CD14-positive monocyte (primary cell): ENCODE data around the gene C5orf58. TPM values are rescaled to one million over a fixed set of nuclear protein-coding genes. Genes with fewer than 3 reads are reported as not detected.

Experiments used
- DNase-seq, 3 donors: peaks; one replicate each; pipeline ENCODE4 v3.0.0-alpha.2; 2011 to 2022
- H2AFZ ChIP-seq: 2 replicates; pipeline ENCODE4 v1.6.0; 2012; ENCODE audit warnings: mild to moderate bottlenecking, low read depth, low read length, inconsistent platforms; ENCODE audit not compliant: insufficient read depth, poor library complexity, severe bottlenecking
- H3K27ac ChIP-seq, 2 donors: 1 replicate in 1 of 2; 2 replicates in 1 of 2; pipeline ENCODE4 v1.5.1; 2012 to 2013; ENCODE audit warnings: low read length in 2 of 2, control low read depth in 1 of 2, inconsistent platforms in 1 of 2, low read depth in 1 of 2, mild to moderate bottlenecking in 1 of 2
- H3K27me3 ChIP-seq, 2 donors: one replicate each; pipeline versions ENCODE4 v1.6.0 to v1.6.1; 2011 to 2013; ENCODE audit warnings: low read length in 2 of 2; ENCODE audit not compliant: control insufficient read depth in 2 of 2, insufficient read depth in 2 of 2
- H3K36me3 ChIP-seq, 2 donors: replicated peaks in 1 of 2; 1 replicate in 1 of 2; 2 replicates in 1 of 2; pipeline versions ENCODE4 v1.5.1 to v1.6.1; 2012 to 2013; ENCODE audit warnings: low read length in 2 of 2, control low read depth in 1 of 2, inconsistent platforms in 1 of 2, mild to moderate bottlenecking in 1 of 2; ENCODE audit not compliant: insufficient read depth in 2 of 2, control insufficient read depth in 1 of 2
- H3K4me1 ChIP-seq, 2 donors: 1 replicate in 1 of 2; 2 replicates in 1 of 2; pipeline versions ENCODE4 v1.5.1 to v1.6.1; 2012 to 2013; ENCODE audit warnings: low read length in 2 of 2, control low read depth in 1 of 2, inconsistent platforms in 1 of 2, mild to moderate bottlenecking in 1 of 2, moderate library complexity in 1 of 2; ENCODE audit not compliant: insufficient read depth in 2 of 2, control insufficient read depth in 1 of 2
- H3K4me2 ChIP-seq: replicated peaks from 2 replicates; pipeline ENCODE3; 2012; ENCODE audit warnings: low read length, moderate library complexity, mild to moderate bottlenecking; ENCODE audit not compliant: poor library complexity, severe bottlenecking; ENCODE audit errors: extremely low read depth
- H3K4me3 ChIP-seq, 3 experiments: fragments of 200-600 bp in 1 of 3; sonication (generic) in 1 of 3; replicated peaks in 1 of 3; 1 replicate in 2 of 3; 2 replicates in 1 of 3; pipeline ENCODE4 v1.5.1; 2011 to 2013; ENCODE audit warnings: low read length in 3 of 3, mild to moderate bottlenecking in 3 of 3, control low read depth in 2 of 3, low read depth in 2 of 3, inconsistent platforms in 1 of 3, moderate library complexity in 1 of 3
- H3K79me2 ChIP-seq: 2 replicates; pipeline ENCODE4 v1.6.0; 2012; ENCODE audit warnings: mild to moderate bottlenecking, control low read depth, inconsistent platforms, low read length, moderate library complexity; ENCODE audit not compliant: insufficient read depth
- H3K9ac ChIP-seq: 2 replicates; pipeline ENCODE4 v1.6.0; 2017; ENCODE audit warnings: low read length, mild to moderate bottlenecking; ENCODE audit not compliant: insufficient read depth, poor library complexity, severe bottlenecking
- H3K9me3 ChIP-seq, 2 donors: replicated peaks in 1 of 2; 1 replicate in 1 of 2; 2 replicates in 1 of 2; pipeline versions ENCODE4 v1.5.1 to v1.6.1; 2012 to 2013; ENCODE audit warnings: low read length in 2 of 2, control low read depth in 1 of 2; ENCODE audit not compliant: control insufficient read depth in 1 of 2, insufficient read depth in 1 of 2
- H4K20me1 ChIP-seq: 2 replicates; pipeline ENCODE4 v1.6.0; 2012; ENCODE audit warnings: mild to moderate bottlenecking, low read length, control low read depth, moderate library complexity; ENCODE audit not compliant: insufficient read depth
- H3K27ac Mint-ChIP-seq, 7 donors: one replicate each; pipeline ENCODE4 v1.8.0; 2020; ENCODE audit warnings: mild to moderate bottlenecking in 7 of 7, mixed read lengths in 7 of 7, moderate library complexity in 6 of 7, inconsistent platforms in 2 of 7
- H3K27me3 Mint-ChIP-seq, 3 donors: one replicate each; pipeline ENCODE4 v1.8.0; 2021 to 2022; ENCODE audit warnings: low read depth in 3 of 3, mild to moderate bottlenecking in 3 of 3, mixed read lengths in 3 of 3, moderate library complexity in 3 of 3, inconsistent platforms in 1 of 3
- H3K36me3 Mint-ChIP-seq, 2 donors: one replicate each; pipeline ENCODE4 v1.8.0; 2020; ENCODE audit warnings: mixed read lengths in 2 of 2, inconsistent platforms in 1 of 2, mild to moderate bottlenecking in 1 of 2
- H3K4me1 Mint-ChIP-seq: one replicate; pipeline ENCODE4 v1.8.0; 2020; ENCODE audit warnings: mild to moderate bottlenecking, mixed read lengths
- H3K4me3 Mint-ChIP-seq, 2 donors: one replicate each; pipeline ENCODE4 v1.8.0; 2020; ENCODE audit warnings: mild to moderate bottlenecking in 2 of 2, mixed read lengths in 2 of 2, moderate library complexity in 1 of 2
- H3K9me3 Mint-ChIP-seq, 7 donors: one replicate each; pipeline ENCODE4 v1.8.0; 2020 to 2022; ENCODE audit warnings: mixed read lengths in 7 of 7, mild to moderate bottlenecking in 6 of 7, moderate library complexity in 6 of 7, inconsistent platforms in 2 of 7
- CTCF ChIP-seq: fragments of 200-600 bp; IDR thresholded peaks from one replicate; pipeline ENCODE4 v1.8.0; 2022; ENCODE audit warnings: antibody characterized with exemption, mild to moderate bottlenecking
- WGBS: methylation state at CpG from one replicate; pipeline ENCODE4 v1.1.5; 2013; ENCODE audit warnings: missing lambda C conversion rate; ENCODE audit not compliant: insufficient coverage; 5-methylcytosine and 5-hydroxymethylcytosine counted together
- intact Hi-C, 2 donors: fragments of 100-400 bp; cut with micrococcal nuclease; formaldehyde crosslinking; loops; one replicate each; pipeline versions ENCODE4 v1.15.0 to v1.15.1; 2023
- polyA plus RNA-seq, 3 donors: library from polyadenylated mRNA; depleted of rRNA in 1 of 3; unstranded in 2 of 3; stranded (reverse) in 1 of 3; fragments of 300-500 nt in 2 of 3; fragments of >200 nt in 1 of 3; fragmentation: Illumina TruSeq in 2 of 3; gene quantifications; 1 replicate in 2 of 3; 2 replicates in 1 of 3; pipeline ENCODE4 v1.2.3, GENCODE V29; 2012 to 2021

The C5orf58 gene
- polyA plus RNA-seq, 3 donors: 0.46 TPM; not detected in 2

GRCh38 chr5:170286386-170286925 is 53.7 kb downstream of the C5orf58 start:
- H3K4me1 Mint-ChIP-seq: peaks cover 92% of the 10 kb centered on the region

GRCh38 chr5:170287532-170287931 is 54.7 kb downstream of the C5orf58 start:
- H3K4me3 ChIP-seq: no peak overlapping the region
- peak overlapping the region; percentile 93 to 100 (median 96) for H3K27ac Mint-ChIP-seq
- intact Hi-C loops: no loop called here

More at GRCh38 chr5:170286386-170286925, 53.7 kb downstream of the C5orf58 start:
- no peaks in the 10 kb centered on the region for H3K9me3 ChIP-seq
- H3K27ac ChIP-seq: peak overlapping the region in 1 of 2 donors; percentile 83
- no peak overlapping the region for H2AFZ ChIP-seq
- H3K27me3 Mint-ChIP-seq: peaks cover 0 to 6% (median 0%) of the 10 kb centered on the region in 3 donors
- no peak for DNase-seq
- peaks cover 99% of the 10 kb centered on the region for H4K20me1 ChIP-seq
- peaks cover 90 to 93% of the 10 kb centered on the region in 2 donors for H3K36me3 ChIP-seq
- H3K4me3 ChIP-seq: no peak overlapping the region
- H3K4me3 Mint-ChIP-seq: no peak overlapping the region
- H3K79me2 ChIP-seq: peaks cover 91% of the 10 kb centered on the region
- no peaks in the 10 kb centered on the region for H3K27me3 ChIP-seq
- WGBS: 92% methylated on average over 2 of the region's 3 CpGs
- intact Hi-C loops: no loop called here
- H3K27ac Mint-ChIP-seq: peak overlapping the region; percentile 51 to 100 (median 95)
- H3K36me3 Mint-ChIP-seq: peaks cover 96 to 99% of the 10 kb centered on the region in 2 donors
- TF ChIP-seq CTCF: no peak
- no peak overlapping the region for H3K9ac ChIP-seq
- H3K9me3 Mint-ChIP-seq: peaks cover 0 to 2% (median 0%) of the 10 kb centered on the region in 7 donors
- no peak overlapping the region for H3K4me2 ChIP-seq
- peaks cover 69 to 84% of the 10 kb centered on the region in 2 donors for H3K4me1 ChIP-seq

More at GRCh38 chr5:170287532-170287931, 54.7 kb downstream of the C5orf58 start:
- Mint-ChIP-seq H3K4me1 (peaks cover 92% of the 10 kb centered on the region), H3K27me3 (peaks cover 0 to 6% (median 0%) of the 10 kb centered on the region in 3 donors), H3K36me3 (peaks cover 96 to 99% of the 10 kb centered on the region in 2 donors), H3K4me3 (peak overlapping the region in 1 of 2 donors; percentile 18), H3K9me3 (peaks cover 0 to 2% (median 0%) of the 10 kb centered on the region in 7 donors)
- Histone ChIP-seq H2AFZ (no peak overlapping the region), H3K4me1 (peaks cover 72 to 84% of the 10 kb centered on the region in 2 donors), H3K27ac (peak overlapping the region; percentile 63 to 83), H3K4me2 (no peak overlapping the region), H4K20me1 (peaks cover 99% of the 10 kb centered on the region), H3K79me2 (peaks cover 91% of the 10 kb centered on the region), H3K9me3 (no peaks in the 10 kb centered on the region), H3K36me3 (peaks cover 90 to 93% of the 10 kb centered on the region in 2 donors), H3K27me3 (no peaks in the 10 kb centered on the region), H3K9ac (no peak overlapping the region)
- WGBS: 0% methylated on average over 1 of the region's 1 CpG
- DNase-seq: peak; percentile 82 to 89 (median 87)
- TF ChIP-seq CTCF: no peak
